Left colon (tissue), 2 donors: ENCODE data around the gene KCNB1. TPM values are rescaled to one million over a fixed set of nuclear protein-coding genes. Genes with fewer than 3 reads are reported as not detected.

Experiments used
- ATAC-seq: fragments of 200-7000 bp; cut with Tn5 transposase; one replicate; pipeline ENCODE4 v1.9.1; 2020; ENCODE audit warnings: mild to moderate bottlenecking, moderate library complexity
- DNase-seq, 2 donors: peaks; one replicate each; pipeline ENCODE4 v3.0.0-alpha.2; 2020
- intact Hi-C, 2 donors: fragments of 100-400 bp; cut with DNase I in 1 of 2; cut with micrococcal nuclease in 1 of 2; formaldehyde crosslinking; loops; one replicate each; pipeline versions ENCODE4 v1.11.2 to v1.14.0; 2022; cut with DNase I, micrococcal nuclease
- total RNA-seq, 2 donors: library from RNA; stranded (reverse); fragmentation: NEBNext Ultra II Directional; extraction: Animal tissue kit (Norgen Biotek cat#: 25700); gene quantifications; one replicate each; pipeline ENCODE4 v1.2.1, GENCODE V29; 2021
- donor health status: DM: no; HTN: no; CAD: no.
- donor health status: DM: yes; HTN: yes; CAD: no.

KCNB1 gene
- total RNA-seq, 2 donors from 2014 or later: 0.24 to 2.0 TPM

DNA sequence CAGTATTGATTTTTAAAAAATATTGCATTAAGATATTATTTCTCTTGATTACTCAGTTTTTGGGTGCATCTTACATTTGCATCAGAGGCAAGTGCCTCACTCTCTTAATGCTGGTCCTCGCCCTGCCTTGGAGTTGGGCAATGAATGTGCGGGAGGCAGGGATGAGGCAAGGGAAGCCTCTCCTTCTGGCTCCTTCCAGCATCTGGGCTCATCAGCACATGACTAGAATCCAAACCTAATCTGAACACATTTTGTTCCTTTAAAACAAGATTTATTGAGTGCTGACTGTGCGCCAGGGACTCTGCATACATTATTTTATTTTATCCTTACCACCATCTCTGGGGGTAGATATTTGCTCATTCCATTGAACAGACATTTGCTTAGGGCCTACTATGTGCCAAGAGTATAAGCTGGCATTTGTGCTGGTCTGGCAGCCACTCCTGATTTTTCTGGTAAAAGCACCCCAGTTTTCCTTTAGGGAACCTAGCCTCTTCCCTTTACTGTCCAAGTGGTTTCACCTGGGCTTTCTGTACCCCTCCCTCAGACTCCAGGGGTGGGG, 132.7 kb downstream of the KCNB1 start:
- DNase-seq (peak in 1 of 2 donors; percentile 60), ATAC-seq (no peak)
- intact Hi-C loops: no loop called here

- intact Hi-C loops: no loop called here
- ATAC-seq: no peak
- no peak for DNase-seq
Measured at GRCh38 chr20:49349078-49349477, 133.4 kb downstream of the KCNB1 start.

- ATAC-seq: no peak
- intact Hi-C loops: no loop called here
- DNase-seq: no peak
Measured at GRCh38 chr20:49348563-49348962, 133.9 kb downstream of the KCNB1 start.

DNA sequence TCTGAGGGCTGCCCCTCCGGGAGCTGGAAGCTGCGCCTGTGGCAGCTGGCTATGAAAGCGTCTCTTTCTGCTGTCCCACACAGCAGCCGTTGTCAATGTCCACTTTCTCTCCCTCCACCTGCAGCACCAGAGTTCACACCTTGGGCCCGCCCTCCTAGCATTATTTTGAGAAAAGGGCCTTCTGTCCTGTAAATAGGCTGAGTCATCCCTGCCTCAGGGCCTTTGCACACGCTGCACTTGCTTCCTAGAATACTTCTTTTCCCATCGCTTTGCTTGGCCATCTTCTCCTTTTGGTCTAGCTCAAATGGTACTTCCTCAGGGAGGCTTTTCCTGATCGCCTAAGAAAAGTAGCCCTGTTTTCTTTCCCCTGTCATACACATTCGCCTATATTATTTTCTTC, 135.3 kb downstream of the KCNB1 start:
- no peak for ATAC-seq
- intact Hi-C loops: no loop called here
- no peak for DNase-seq

- intact Hi-C loops: no loop called here
- no peak for ATAC-seq
- DNase-seq: no peak
Measured at GRCh38 chr20:49346682-49347081, 135.8 kb downstream of the KCNB1 start.

DNA sequence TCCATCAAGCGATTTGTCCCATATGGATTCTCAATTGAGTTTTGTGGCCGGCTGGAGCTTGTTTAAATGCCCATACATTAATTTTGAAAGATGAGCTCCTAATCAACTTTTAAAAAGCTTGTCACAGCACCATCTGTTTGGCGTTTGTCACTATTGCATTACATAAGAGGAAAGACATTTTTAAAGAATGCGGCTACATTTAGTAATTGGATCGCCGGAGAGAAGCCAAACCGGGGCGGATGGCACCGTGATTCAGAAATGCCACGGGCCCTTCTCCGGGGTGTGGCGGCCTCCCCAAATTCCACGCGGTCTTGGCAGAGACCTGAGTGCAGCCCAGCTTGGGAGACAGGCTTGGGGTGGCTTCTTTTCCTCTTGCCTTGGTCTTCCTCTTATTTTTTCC, 136.9 kb downstream of the KCNB1 start:
- DNase-seq: no peak

GRCh38 chr20:49344975-49345374, 137.5 kb downstream of the KCNB1 start:
- intact Hi-C loops: no loop called here
- DNase-seq (peak; percentile 8 to 61), ATAC-seq (no peak)

More for the DNA sequence above, 136.9 kb downstream of the KCNB1 start:
- intact Hi-C loops: no loop called here
- no peak for ATAC-seq

- intact Hi-C loops: no loop called here
- no peak for ATAC-seq
- no peak for DNase-seq
Measured at GRCh38 chr20:49344140-49344539, 138.3 kb downstream of the KCNB1 start.

- intact Hi-C loops: no loop called here
- DNase-seq (no peak), ATAC-seq (no peak)
Measured at GRCh38 chr20:49343246-49343645, 139.2 kb downstream of the KCNB1 start.

- ATAC-seq (no peak), DNase-seq (no peak)
- intact Hi-C loops: no loop called here
Measured at GRCh38 chr20:49340161-49340966, 142.1 kb downstream of the KCNB1 start.

DNA sequence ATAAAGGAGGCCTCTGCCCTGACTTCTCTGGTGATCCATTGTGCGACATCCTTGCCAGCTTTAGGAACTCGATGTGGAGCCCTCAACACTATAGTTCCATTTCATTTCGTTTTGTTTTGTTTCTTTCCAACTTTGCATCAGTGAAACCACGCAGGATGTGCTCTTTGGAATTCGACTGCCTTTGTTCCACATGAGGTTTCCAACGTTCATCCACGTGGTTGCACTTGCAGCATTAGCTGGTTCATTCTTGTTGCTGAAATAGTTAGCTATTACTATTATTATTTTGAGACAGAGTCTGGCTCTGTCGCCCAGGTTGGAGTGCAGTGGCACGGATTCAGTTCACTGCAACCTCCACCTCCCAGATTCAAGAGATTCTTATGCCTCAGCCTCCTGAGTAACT, 143.3 kb downstream of the KCNB1 start:
- DNase-seq: no peak
- no peak for ATAC-seq
- intact Hi-C loops: loop anchor here (10.0 kb wide), 1 partner anchor 146 kb away; the partner anchor contains the start of gene KCNB1 (in 2 of the 2)

GRCh38 chr20:49338061-49338460, 144.4 kb downstream of the KCNB1 start:
- ATAC-seq: no peak
- intact Hi-C loops: loop anchor here (10.0 kb wide), 1 partner anchor 147 kb away; the partner anchor contains the start of gene KCNB1 (in 2 of the 2)
- no peak for DNase-seq

DNA sequence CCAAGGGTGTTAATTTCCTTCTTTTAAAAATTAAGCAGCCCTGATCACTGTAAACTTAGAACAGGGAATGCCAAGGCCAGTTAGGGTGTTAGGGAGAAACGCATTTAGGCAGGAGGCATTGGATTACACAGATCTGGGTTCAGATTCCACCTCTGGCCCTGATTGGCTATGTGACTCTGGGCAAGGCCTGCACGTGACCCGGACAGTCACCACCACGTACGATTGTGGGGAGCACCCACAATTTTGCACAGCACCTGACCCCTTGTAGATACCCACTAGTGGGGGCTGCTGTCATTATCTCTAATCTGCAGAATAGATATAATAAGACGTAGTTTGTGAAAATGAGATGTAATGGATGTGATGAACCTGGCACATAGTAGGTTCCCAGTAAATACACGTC, 145.1 kb downstream of the KCNB1 start:
- no peak for ATAC-seq
- intact Hi-C loops: loop anchor here (10.0 kb wide), 1 partner anchor 147 kb away; the partner anchor contains the start of gene KCNB1 (in 2 of the 2)
- no peak for DNase-seq

DNA sequence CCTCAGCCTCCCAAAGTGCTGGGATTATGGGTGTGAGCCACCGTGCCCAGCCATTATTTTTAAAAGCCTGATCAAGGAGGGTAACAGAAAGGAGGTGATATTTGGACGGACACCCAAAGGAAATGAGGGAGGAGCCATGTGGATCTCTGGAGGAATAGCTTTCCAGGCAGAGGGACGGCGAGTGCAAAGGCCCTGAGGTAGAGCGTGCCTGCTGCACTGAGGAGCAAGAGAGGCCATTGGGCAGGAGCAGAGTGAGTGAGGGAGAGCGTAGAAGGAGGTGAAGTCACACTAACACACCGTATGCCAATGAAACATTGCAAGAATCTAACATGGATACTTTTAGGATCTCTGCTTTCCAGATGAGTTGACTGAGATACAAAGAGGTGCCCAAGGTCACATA, 145.7 kb downstream of the KCNB1 start:
- no peak for ATAC-seq
- intact Hi-C loops: loop anchor here (10.0 kb wide), 1 partner anchor 148 kb away; the partner anchor contains the start of gene KCNB1 (in 2 of the 2)
- DNase-seq: no peak

DNA sequence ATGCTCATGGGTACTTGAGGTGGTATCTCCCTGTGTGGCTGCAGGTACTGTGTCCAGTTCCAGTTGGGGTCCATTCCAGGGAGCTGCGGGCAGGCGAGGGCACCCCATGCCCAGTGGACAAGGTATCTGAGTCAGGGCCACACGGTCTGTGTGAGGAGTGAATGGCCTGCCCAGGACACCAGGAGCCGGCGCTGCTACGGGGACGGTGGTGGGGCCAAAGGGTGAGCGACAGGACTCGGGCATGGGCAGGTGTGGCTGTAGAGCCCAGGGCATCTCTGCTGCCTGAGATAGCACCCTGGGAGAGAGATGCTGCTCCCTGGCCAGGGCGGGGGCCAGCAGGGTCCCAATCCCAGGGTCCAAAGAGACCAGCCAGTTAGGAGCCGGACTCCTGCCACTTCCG, 147.0 kb downstream of the KCNB1 start:
- intact Hi-C loops: loop anchor here (2.0 to 10.0 kb wide), 2 partner anchors 149 to 199 kb away; partner anchors contain the start of gene KCNB1 (in 2 of the 2)
- DNase-seq (no peak), ATAC-seq (no peak)

- ATAC-seq: no peak
- DNase-seq: no peak
- intact Hi-C loops: loop anchor here (10.0 kb wide), 1 partner anchor 154 kb away; the partner anchor contains the start of gene KCNB1 (in 2 of the 2)
Measured at GRCh38 chr20:49330701-49331615, 151.5 kb downstream of the KCNB1 start.

DNA sequence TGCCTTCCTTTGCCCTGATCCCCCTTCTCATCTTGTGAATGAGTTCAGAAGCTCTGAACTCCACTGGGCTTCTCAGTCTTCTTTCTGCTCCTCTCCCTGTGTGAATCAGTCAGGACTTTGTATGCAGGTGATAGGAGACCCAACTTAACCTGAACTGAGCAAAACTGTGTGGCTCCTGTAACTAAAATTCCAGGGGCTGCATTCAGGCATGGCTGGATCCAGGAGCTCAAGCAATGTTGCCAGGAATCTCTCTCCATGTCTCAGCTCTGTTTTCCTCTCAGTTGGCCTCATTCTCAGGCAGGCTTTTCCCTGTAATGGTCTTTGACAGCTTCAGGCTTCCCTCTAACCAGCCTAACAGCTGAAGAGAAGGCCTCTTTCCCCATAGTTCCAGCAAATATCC, 153.7 kb downstream of the KCNB1 start:
- intact Hi-C loops: no loop called here
- ATAC-seq: no peak
- DNase-seq: no peak

- intact Hi-C loops: no loop called here
- DNase-seq (no peak), ATAC-seq (no peak)
Measured at GRCh38 chr20:49326026-49326425, 156.4 kb downstream of the KCNB1 start.

GRCh38 chr20:49324306-49324705, 158.2 kb downstream of the KCNB1 start:
- intact Hi-C loops: no loop called here
- no peak for DNase-seq
- no peak for ATAC-seq
